Right atrium auricular region (tissue), 2 donors: ENCODE results near the gene LHX1. TPM values are rescaled to one million over a fixed set of nuclear protein-coding genes. Genes with fewer than 3 reads are reported as not detected.

Experiments
- DNase-seq: peaks from one replicate; pipeline ENCODE4 v3.0.0-alpha.2; 2019; ENCODE audit warnings: low spot score
- H3K27ac ChIP-seq, 2 donors: fragments of 200-600 bp; sonication (generic); 1 replicate in 1 of 2; 2 replicates in 1 of 2; pipeline ENCODE4 v1.5.1; 2016 to 2019
- H3K27me3 ChIP-seq, 2 donors: fragments of 200-600 bp; sonication (generic); one replicate each; pipeline versions ENCODE4 v1.5.1 to v1.6.0; 2017 to 2019
- H3K36me3 ChIP-seq: fragments of 200-600 bp; sonication (generic); one replicate; pipeline ENCODE4 v1.5.1; 2016
- H3K4me1 ChIP-seq, 2 donors: fragments of 200-600 bp; sonication (generic); one replicate each; pipeline versions ENCODE4 v1.5.1 to v1.6.0; 2017 to 2019
- H3K4me3 ChIP-seq, 2 donors: fragments of 200-600 bp; sonication (generic); 1 replicate in 1 of 2; 2 replicates in 1 of 2; pipeline ENCODE4 v1.5.1; 2017 to 2019; ENCODE audit warnings: mild to moderate bottlenecking in 1 of 2, moderate library complexity in 1 of 2
- H3K9me3 ChIP-seq, 2 donors: fragments of 200-600 bp; sonication (generic); one replicate each; pipeline ENCODE4 v1.5.1; 2019
- total RNA-seq, 2 donors: library from RNA; depleted of rRNA; stranded (reverse); fragments of >200 nt; gene quantifications; one replicate each; pipeline ENCODE4 v1.1.0, GENCODE V29; 2016
- TF ChIP-seq, protein P1 (sequence below), 2 donors: fragments of 200-600 bp; sonication (generic); IDR thresholded peaks; one replicate each; pipeline ENCODE4 v1.5.1; 2019; ENCODE audit warnings: antibody characterized with exemption in 2 of 2

LHX1 gene
- total RNA-seq, 2 donors from 2014 or later = not detected

DNA sequence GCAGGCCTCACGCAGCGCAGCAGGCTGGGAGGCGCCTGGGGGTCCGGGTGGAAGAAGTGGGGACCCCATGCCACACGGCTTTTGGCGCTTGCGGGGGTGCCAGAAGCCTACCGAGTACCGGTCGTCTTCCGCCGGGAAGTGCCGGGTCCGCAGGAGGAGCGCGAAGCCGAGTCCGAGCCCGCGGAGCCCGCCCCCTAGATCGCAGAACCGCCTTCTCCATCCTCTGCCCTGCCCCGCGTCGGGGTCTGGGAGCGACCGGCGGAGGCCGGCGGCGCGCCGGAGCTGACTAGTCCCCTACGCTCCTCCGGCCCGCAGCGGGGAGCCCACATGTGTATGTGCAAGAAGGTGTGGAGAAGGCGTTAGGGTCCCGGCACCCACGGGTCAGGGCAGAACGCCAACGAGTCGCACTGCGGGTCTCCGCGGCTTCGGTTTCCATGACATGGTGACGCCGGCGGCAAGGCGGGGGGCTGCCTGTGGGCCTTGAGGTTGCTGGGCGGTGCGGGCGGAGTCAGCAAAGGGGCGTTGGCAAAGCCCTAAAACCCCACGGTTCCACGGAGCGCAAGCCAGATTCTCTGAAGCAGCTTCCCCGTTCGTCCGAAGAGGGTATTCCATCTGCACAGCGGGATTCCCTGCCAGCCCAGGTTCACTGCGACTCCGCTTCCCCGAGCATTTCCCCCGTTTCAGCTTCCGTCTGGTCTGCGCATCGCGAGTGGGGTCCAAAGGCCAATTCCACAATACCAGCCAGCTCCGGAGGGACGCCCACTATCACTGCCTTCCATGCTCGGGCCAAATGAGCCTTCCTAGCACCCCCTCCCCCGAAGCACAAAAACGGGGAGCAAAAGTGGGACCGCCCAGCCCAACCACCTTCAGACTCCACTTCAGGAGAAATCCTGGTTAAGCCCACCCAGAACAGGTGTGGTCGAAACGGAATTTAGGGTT, 2.3 kb upstream of the LHX1 start:
- no peak for DNase-seq
- Histone ChIP-seq H3K9me3 (no peaks in the 10 kb centered on the region), H3K36me3 (no peaks in the 10 kb centered on the region), H3K27me3 (peaks cover 76 to 96% of the 10 kb centered on the region in 2 donors), H3K4me3 (peak overlapping the region in 1 of 2 donors; percentile 20), H3K4me1 (peaks cover 0 to 82% of the 10 kb centered on the region in 2 donors), H3K27ac (no peak overlapping the region)
- TF ChIP-seq, protein P1, sequence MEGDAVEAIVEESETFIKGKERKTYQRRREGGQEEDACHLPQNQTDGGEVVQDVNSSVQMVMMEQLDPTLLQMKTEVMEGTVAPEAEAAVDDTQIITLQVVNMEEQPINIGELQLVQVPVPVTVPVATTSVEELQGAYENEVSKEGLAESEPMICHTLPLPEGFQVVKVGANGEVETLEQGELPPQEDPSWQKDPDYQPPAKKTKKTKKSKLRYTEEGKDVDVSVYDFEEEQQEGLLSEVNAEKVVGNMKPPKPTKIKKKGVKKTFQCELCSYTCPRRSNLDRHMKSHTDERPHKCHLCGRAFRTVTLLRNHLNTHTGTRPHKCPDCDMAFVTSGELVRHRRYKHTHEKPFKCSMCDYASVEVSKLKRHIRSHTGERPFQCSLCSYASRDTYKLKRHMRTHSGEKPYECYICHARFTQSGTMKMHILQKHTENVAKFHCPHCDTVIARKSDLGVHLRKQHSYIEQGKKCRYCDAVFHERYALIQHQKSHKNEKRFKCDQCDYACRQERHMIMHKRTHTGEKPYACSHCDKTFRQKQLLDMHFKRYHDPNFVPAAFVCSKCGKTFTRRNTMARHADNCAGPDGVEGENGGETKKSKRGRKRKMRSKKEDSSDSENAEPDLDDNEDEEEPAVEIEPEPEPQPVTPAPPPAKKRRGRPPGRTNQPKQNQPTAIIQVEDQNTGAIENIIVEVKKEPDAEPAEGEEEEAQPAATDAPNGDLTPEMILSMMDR (IDR thresholded peaks at IDR 0.05) = no peak

DNA sequence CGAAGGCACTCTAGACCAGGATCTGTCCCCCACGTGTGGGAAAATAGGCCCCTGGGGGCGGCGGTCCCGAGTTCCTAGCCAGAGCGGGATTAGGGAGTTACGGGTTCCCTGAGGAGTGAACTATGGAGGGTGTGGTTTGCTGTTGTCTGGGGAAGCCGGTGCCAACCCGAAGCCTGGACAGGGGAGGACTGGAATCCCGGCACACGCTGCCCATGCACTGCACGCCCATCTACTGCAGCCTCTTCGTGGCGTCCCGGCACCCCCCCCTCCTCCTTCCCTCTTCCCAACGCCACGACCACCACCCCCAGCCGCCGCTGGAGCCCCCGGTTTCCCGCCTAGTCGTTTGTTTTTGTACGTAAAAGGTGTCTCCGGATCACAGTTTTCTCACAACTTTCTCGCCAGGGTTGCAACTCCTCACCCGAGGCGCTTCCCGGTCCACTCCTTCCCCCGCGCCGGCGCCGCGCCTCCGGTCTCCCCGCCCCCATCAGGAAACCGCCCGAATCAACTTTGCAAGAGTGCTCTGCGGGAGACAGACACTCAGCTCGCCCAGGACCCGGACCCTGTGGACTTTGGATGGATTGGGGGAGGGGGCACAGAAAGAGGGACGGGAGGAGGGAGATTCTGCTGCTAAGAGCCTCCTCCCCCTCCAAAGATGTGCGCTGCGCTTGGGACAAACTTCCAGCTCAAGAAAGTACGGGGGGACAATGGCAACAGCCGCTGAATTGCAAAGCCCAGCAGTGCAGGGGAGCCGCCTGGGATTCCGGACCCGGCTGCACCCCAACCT, 1.4 kb upstream of the LHX1 start:
- peak overlapping the region in 1 of 2 donors; percentile 28 for H3K4me3 ChIP-seq
- H3K9me3 ChIP-seq = no peaks in the 10 kb centered on the region
- H3K27ac ChIP-seq = no peak overlapping the region
- TF ChIP-seq, protein P1 (IDR thresholded peaks at IDR 0.05) = no peak
- no peaks in the 10 kb centered on the region for H3K36me3 ChIP-seq
- H3K4me1 ChIP-seq = peaks cover 0 to 82% of the 10 kb centered on the region in 2 donors
- no peak for DNase-seq
- peaks cover 83 to 98% of the 10 kb centered on the region in 2 donors for H3K27me3 ChIP-seq

DNA sequence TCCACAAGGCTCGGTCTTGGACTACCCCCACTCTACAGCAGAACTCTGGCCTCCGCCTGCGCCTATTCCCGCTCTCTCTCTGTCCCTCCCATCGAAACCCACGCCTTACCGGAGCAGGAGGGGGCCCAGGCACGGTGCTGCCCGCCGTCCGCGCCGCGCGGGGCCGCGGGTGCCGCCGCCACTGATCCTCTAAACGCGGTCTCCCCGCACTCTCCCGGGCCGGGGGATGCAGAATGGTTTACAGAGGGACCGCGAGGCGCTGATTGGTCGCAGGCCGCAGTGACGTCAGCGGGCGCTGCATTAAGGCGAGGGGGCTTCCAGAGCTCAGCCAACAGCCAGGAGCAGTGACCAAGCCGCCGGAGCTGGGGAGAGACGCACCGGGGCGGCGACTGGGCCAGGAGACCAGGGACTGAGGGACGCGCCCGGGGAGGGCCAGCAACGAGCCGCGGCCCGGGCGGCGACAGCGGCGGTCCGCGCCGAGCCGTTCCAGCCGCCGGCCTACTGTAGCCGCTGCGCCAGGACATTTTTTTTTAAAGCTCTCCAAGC, 747 bp upstream of the LHX1 start:
- Histone ChIP-seq H3K36me3 (no peaks in the 10 kb centered on the region), H3K4me3 (peak overlapping the region in 1 of 2 donors; percentile 28), H3K4me1 (peaks cover 0 to 81% of the 10 kb centered on the region in 2 donors), H3K27me3 (peaks cover 86 to 98% of the 10 kb centered on the region in 2 donors), H3K9me3 (no peaks in the 10 kb centered on the region), H3K27ac (no peak overlapping the region)
- TF ChIP-seq, protein P1 (IDR thresholded peaks at IDR 0.05) = no peak
- no peak for DNase-seq

DNA sequence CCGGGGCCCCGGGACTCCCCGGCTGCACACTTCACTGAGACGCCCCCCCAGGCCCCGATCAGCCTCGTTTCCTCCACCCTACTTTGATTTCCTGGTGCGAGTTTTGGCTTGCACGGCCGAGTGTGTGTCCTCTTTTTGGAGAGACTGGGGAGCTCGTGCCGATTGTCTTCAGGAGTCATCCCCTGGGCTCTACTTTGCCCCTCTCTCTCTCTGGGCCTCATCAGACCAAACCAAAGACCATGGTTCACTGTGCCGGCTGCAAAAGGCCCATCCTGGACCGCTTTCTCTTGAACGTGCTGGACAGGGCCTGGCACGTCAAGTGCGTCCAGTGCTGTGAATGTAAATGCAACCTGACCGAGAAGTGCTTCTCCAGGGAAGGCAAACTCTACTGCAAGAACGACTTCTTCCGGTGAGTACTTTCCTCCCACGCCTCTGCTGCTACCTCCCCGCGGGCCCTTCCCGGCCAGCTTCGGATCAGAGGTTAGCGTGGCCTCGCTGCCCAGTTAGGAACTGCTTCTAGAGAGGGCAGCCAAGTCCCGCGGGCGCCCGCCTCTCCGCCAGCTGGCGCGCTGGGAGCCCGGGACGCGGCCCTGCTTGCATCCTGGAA, 787 bp downstream of the LHX1 start:
- Histone ChIP-seq H3K36me3 (no peaks in the 10 kb centered on the region), H3K9me3 (no peaks in the 10 kb centered on the region), H3K4me1 (peaks cover 0 to 78% of the 10 kb centered on the region in 2 donors), H3K27me3 (peaks cover 80 to 99% of the 10 kb centered on the region in 2 donors), H3K27ac (no peak overlapping the region), H3K4me3 (peak overlapping the region in 1 of 2 donors; percentile 28)
- TF ChIP-seq, protein P1 (IDR thresholded peaks at IDR 0.05) = no peak
- DNase-seq = no peak

DNA sequence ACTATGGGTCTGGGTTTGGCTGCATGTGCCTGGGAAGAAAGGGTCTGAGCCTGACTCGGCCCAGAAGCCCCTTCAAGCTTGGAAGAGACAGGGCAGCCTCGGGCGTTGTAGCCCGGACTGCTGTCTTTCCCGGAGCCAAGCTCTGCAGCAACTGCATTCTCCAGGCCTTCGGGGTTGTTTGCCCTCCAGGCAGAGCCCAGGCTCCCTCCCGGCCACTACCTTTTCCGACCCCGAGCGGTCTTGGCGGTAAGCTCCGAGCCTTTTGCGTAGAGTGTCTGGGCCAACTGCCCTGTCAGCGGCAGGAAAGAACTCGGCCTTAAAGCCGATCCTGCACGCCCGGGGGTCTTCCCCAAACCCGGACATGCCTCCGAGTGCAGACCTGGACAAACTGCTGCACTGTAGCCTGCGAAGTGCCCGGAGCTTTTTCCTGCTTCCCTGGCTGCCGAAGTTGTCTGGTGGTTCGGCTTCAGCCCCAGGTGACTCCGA, 1.3 kb downstream of the LHX1 start:
- Histone ChIP-seq H3K36me3 (no peaks in the 10 kb centered on the region), H3K4me1 (peaks cover 0 to 76% of the 10 kb centered on the region in 2 donors), H3K27me3 (peaks cover 80 to 99% of the 10 kb centered on the region in 2 donors), H3K9me3 (no peaks in the 10 kb centered on the region), H3K27ac (no peak overlapping the region), H3K4me3 (no peak overlapping the region)
- DNase-seq = no peak
- TF ChIP-seq, protein P1 (IDR thresholded peaks at IDR 0.05) = no peak
